ENCODE measurements around the gene LMAN1L. TPM values are rescaled to one million over a fixed set of nuclear protein-coding genes. Genes with fewer than 3 reads are reported as not detected.

The LMAN1L gene
- total RNA-seq, 1 donor from 2014 or later, result not detected

DNA sequence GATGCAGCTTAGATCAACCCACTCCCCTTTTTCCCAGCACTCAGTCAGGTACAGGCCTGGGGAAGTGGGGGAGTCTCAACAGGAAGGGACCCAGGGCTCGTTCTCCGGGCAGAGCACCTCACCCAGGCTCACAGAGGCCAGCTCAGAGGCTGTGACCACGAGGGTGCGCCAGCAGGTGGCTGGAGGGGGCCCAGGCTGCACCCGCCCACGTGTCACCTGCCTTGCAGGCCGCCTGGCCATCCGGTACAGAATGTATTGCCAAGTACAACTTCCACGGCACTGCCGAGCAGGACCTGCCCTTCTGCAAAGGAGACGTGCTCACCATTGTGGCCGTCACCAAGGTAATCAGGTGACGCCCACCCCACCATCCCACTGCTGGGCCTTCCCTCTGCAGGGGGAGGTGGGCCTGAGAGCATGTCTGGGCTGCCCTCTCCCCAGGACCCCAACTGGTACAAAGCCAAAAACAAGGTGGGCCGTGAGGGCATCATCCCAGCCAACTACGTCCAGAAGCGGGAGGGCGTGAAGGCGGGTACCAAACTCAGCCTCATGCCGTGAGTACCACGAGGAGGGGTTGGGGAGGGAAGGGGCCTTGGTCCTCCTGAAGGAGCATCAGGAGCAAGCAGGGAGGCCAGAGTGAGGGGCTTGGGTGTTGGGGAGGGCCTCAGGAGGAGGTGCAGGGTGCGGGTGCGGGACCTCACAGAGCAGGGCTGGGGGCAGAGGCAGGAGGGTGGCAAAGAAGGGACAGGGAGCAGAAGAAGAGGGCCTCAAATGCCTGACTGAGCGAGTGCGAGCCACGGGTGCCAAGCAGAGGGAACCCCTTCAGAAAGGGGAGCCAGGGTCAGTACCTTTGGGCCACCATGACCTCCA is 14.0 kb upstream of the LMAN1L start:
- H3K36me3 Mint-ChIP-seq (ENCODE audit: low read depth), result peaks cover 8% of the 10 kb centered on the region
- no peak for DNase-seq (ENCODE audit: low spot score)
- no peak overlapping the region for H3K4me3 Mint-ChIP-seq (ENCODE audit: unreplicated experiment)
- H3K9me3 Mint-ChIP-seq (ENCODE audit: low read depth), result no peaks in the 10 kb centered on the region
- no peaks in the 10 kb centered on the region for H3K27me3 Mint-ChIP-seq (ENCODE audit: low read depth)
- no peak overlapping the region for H3K27ac Mint-ChIP-seq (ENCODE audit: unreplicated experiment)
- H3K4me1 Mint-ChIP-seq (ENCODE audit: low read depth), result peaks cover under 1% of the 10 kb centered on the region
- TF ChIP-seq, protein P1, sequence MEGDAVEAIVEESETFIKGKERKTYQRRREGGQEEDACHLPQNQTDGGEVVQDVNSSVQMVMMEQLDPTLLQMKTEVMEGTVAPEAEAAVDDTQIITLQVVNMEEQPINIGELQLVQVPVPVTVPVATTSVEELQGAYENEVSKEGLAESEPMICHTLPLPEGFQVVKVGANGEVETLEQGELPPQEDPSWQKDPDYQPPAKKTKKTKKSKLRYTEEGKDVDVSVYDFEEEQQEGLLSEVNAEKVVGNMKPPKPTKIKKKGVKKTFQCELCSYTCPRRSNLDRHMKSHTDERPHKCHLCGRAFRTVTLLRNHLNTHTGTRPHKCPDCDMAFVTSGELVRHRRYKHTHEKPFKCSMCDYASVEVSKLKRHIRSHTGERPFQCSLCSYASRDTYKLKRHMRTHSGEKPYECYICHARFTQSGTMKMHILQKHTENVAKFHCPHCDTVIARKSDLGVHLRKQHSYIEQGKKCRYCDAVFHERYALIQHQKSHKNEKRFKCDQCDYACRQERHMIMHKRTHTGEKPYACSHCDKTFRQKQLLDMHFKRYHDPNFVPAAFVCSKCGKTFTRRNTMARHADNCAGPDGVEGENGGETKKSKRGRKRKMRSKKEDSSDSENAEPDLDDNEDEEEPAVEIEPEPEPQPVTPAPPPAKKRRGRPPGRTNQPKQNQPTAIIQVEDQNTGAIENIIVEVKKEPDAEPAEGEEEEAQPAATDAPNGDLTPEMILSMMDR (IDR thresholded peaks at IDR 0.05), result no peak

- H3K36me3 Mint-ChIP-seq (ENCODE audit: low read depth), result peaks cover 15% of the 10 kb centered on the region
- H3K4me1 Mint-ChIP-seq (ENCODE audit: low read depth), result no peaks in the 10 kb centered on the region
- no peak overlapping the region for H3K4me3 Mint-ChIP-seq (ENCODE audit: unreplicated experiment)
- no peak for DNase-seq (ENCODE audit: low spot score)
- no peaks in the 10 kb centered on the region for H3K27me3 Mint-ChIP-seq (ENCODE audit: low read depth)
- TF ChIP-seq, protein P1 (IDR thresholded peaks at IDR 0.05), result no peak
- no peak overlapping the region for H3K27ac Mint-ChIP-seq (ENCODE audit: unreplicated experiment)
- no peaks in the 10 kb centered on the region for H3K9me3 Mint-ChIP-seq (ENCODE audit: low read depth)
Measured at GRCh38 chr15:74799255-74799855, 13.3 kb upstream of the LMAN1L start.

- no peaks in the 10 kb centered on the region for H3K9me3 Mint-ChIP-seq (ENCODE audit: low read depth)
- TF ChIP-seq, protein P1 (IDR thresholded peaks at IDR 0.05), result peak; percentile 95
- no peak overlapping the region for H3K4me3 Mint-ChIP-seq (ENCODE audit: unreplicated experiment)
- peak overlapping the region; percentile 17 for H3K27ac Mint-ChIP-seq (ENCODE audit: unreplicated experiment)
- H3K27me3 Mint-ChIP-seq (ENCODE audit: low read depth), result no peaks in the 10 kb centered on the region
- no peak for DNase-seq (ENCODE audit: low spot score)
- H3K4me1 Mint-ChIP-seq (ENCODE audit: low read depth), result no peaks in the 10 kb centered on the region
- peaks cover 17% of the 10 kb centered on the region for H3K36me3 Mint-ChIP-seq (ENCODE audit: low read depth)
Measured at GRCh38 chr15:74799856-74800558, 12.6 kb upstream of the LMAN1L start.

- Mint-ChIP-seq H3K4me1 (ENCODE audit: low read depth) (no peaks in the 10 kb centered on the region), H3K27ac (ENCODE audit: unreplicated experiment) (no peak overlapping the region), H3K4me3 (ENCODE audit: unreplicated experiment) (no peak overlapping the region), H3K27me3 (ENCODE audit: low read depth) (no peaks in the 10 kb centered on the region), H3K36me3 (ENCODE audit: low read depth) (peaks cover 17% of the 10 kb centered on the region), H3K9me3 (ENCODE audit: low read depth) (no peaks in the 10 kb centered on the region)
- no peak for DNase-seq (ENCODE audit: low spot score)
- TF ChIP-seq, protein P1 (IDR thresholded peaks at IDR 0.05), result no peak
Measured at GRCh38 chr15:74800559-74801094, 12.0 kb upstream of the LMAN1L start.
